ENCODE data around the gene BBX.

Gene BBX

GRCh38 chr3:107848351-107848915 lies 325.7 kb downstream of the BBX start:
- DNase-seq = no peak

- no peak for DNase-seq
Measured at GRCh38 chr3:107850681-107851080, 327.9 kb downstream of the BBX start.

- no peak for DNase-seq
Measured at GRCh38 chr3:107853821-107854220, 331.1 kb downstream of the BBX start.

DNA sequence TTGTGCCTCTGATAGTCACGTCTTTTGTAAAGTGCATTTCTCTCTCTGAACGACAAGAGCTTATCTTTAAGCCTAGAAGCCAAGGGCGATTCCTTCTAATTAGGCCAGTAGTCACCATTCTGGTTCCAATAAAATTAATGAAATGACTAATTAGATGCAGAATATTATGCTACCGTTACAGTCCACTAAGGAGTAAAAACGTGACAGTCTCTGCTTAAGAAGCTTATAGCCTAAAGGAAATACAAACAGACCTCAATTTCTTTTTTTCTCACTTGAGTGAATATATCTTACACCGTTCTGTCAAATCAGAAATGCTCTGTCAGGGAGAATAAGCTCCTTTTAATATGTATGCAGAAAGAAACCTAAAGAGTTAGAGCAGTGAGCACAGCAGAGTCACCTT lies 332.0 kb downstream of the BBX start:
- no peak for DNase-seq

DNA sequence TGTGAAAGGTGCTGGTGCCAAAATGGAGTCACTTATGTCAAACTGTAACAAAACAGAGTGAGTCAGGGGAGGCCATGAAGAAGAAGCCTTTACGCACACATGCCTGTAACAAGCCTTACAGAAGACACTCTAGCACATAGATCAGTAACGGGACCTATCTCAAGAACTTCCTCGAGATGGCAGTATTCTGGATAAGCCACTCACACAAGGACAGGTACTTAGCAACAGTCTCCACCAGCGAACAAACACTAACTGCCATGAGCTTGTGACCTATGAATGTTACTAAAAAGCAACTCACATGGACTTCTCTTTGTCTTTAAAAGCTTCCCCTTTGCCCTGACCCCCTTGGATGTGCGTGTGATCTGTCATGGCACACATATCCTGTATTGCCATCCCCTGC lies 332.9 kb downstream of the BBX start:
- DNase-seq = no peak

GRCh38 chr3:107857854-107858253 lies 335.1 kb downstream of the BBX start:
- no peak for DNase-seq

GRCh38 chr3:107858876-107859275 lies 336.1 kb downstream of the BBX start:
- no peak for DNase-seq

Measured in C1 segment of cervical spinal cord (tissue), 14 donors.